Measurements from ENCODE around the gene DLGAP3.
A peak's percentile ranks its signal among the peaks of the same experiment; 100 is the strongest.

DLGAP3 gene

GRCh38 chr1:34928066-34928696, 1.3 kb downstream of the DLGAP3 start:
- no peak for DNase-seq (ENCODE audit: low read depth)

GRCh38 chr1:34927316-34927715, 2.1 kb downstream of the DLGAP3 start:
- no peak for DNase-seq (ENCODE audit: low read depth)

GRCh38 chr1:34926894-34927293, 2.6 kb downstream of the DLGAP3 start:
- no peak for DNase-seq (ENCODE audit: low read depth)

GRCh38 chr1:34926156-34926555, 3.3 kb downstream of the DLGAP3 start:
- no peak for DNase-seq (ENCODE audit: low read depth)

GRCh38 chr1:34925730-34926129, 3.7 kb downstream of the DLGAP3 start:
- no peak for DNase-seq (ENCODE audit: low read depth)

- peak; percentile 74 for DNase-seq (ENCODE audit: low read depth)
Observed at GRCh38 chr1:34924759-34925555, 4.5 kb downstream of the DLGAP3 start.

- no peak for DNase-seq (ENCODE audit: low read depth)
Observed at GRCh38 chr1:34923490-34923889, 6.0 kb downstream of the DLGAP3 start.

- DNase-seq (ENCODE audit: low read depth) = no peak
Observed at GRCh38 chr1:34918977-34919561, 10.4 kb downstream of the DLGAP3 start.

GRCh38 chr1:34918386-34918976, 11.0 kb downstream of the DLGAP3 start:
- DNase-seq (ENCODE audit: low read depth) = no peak

GRCh38 chr1:34917017-34917416, 12.4 kb downstream of the DLGAP3 start:
- DNase-seq (ENCODE audit: low read depth) = no peak

- DNase-seq (ENCODE audit: low read depth) = no peak
Observed at GRCh38 chr1:34916104-34916503, 13.3 kb downstream of the DLGAP3 start.

- no peak for DNase-seq (ENCODE audit: low read depth)
Observed at GRCh38 chr1:34915521-34915920, 13.9 kb downstream of the DLGAP3 start.

- DNase-seq (ENCODE audit: low read depth) = no peak
Observed at GRCh38 chr1:34914958-34915357, 14.5 kb downstream of the DLGAP3 start.

- DNase-seq (ENCODE audit: low read depth) = no peak
Observed at GRCh38 chr1:34911465-34911864, 18.0 kb downstream of the DLGAP3 start.

GRCh38 chr1:34910425-34910824, 19.0 kb downstream of the DLGAP3 start:
- DNase-seq (ENCODE audit: low read depth) = no peak

- no peak for DNase-seq (ENCODE audit: low read depth)
Observed at GRCh38 chr1:34908369-34908768, 21.1 kb downstream of the DLGAP3 start.

GRCh38 chr1:34907487-34908090, 21.9 kb downstream of the DLGAP3 start:
- DNase-seq (ENCODE audit: low read depth) = no peak

GRCh38 chr1:34906756-34907155, 22.7 kb downstream of the DLGAP3 start:
- no peak for DNase-seq (ENCODE audit: low read depth)

GRCh38 chr1:34906222-34906621, 23.2 kb downstream of the DLGAP3 start:
- DNase-seq (ENCODE audit: low read depth) = no peak

GRCh38 chr1:34905098-34905459, 24.4 kb downstream of the DLGAP3 start:
- no peak for DNase-seq (ENCODE audit: low read depth)

- no peak for DNase-seq (ENCODE audit: low read depth)
Observed at GRCh38 chr1:34904236-34905097, 25.0 kb downstream of the DLGAP3 start.

GRCh38 chr1:34901919-34902318, 27.5 kb downstream of the DLGAP3 start:
- DNase-seq (ENCODE audit: low read depth) = no peak

Measured in ELR (cell line).